ENCODE data around the gene NCKAP5L.

DNA sequence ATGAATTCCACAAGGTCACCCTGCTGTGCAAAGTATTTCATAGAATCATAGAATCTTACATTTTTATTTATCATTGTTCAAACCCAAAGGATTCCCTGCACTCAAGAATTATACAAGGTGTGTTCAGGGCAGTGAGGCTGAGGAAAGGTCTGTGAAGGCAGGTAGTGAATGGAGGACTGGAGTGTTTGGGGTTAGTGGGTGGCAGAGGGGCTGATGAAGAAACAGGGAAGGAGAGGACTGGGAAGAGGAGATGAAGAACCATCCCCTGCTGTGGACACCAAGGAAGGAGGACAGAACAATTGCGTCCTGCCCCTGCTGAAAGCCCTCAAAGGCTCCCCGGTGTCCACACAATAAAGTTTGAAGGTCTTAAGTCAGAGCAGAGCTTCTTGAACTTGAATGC, 25.5 kb upstream of the NCKAP5L start:
- TF ChIP-seq, protein P1, sequence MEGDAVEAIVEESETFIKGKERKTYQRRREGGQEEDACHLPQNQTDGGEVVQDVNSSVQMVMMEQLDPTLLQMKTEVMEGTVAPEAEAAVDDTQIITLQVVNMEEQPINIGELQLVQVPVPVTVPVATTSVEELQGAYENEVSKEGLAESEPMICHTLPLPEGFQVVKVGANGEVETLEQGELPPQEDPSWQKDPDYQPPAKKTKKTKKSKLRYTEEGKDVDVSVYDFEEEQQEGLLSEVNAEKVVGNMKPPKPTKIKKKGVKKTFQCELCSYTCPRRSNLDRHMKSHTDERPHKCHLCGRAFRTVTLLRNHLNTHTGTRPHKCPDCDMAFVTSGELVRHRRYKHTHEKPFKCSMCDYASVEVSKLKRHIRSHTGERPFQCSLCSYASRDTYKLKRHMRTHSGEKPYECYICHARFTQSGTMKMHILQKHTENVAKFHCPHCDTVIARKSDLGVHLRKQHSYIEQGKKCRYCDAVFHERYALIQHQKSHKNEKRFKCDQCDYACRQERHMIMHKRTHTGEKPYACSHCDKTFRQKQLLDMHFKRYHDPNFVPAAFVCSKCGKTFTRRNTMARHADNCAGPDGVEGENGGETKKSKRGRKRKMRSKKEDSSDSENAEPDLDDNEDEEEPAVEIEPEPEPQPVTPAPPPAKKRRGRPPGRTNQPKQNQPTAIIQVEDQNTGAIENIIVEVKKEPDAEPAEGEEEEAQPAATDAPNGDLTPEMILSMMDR (conservative IDR thresholded peaks at IDR 0.05; ENCODE audit: low read length), result no peak
- TF ChIP-seq EZH2phosphoT487 (IDR thresholded peaks at IDR 0.05; ENCODE audit: borderline replicate concordance), result no peak
